SU-DHL-6 (cell line): ENCODE results near the gene ARR3.
"Not testable (repeated sequence)": the region's sequence is repeated elsewhere in the genome, so short reads cannot be mapped to it uniquely, and the experiment has no call there.

Source experiments
- H2AFZ ChIP-seq: fragments of 200-600 bp; sonication (generic); 2 replicates; pipeline ENCODE4 v1.6.1; 2014; ENCODE audit warnings: low read depth, mild to moderate bottlenecking, moderate library complexity, mixed read lengths, antibody characterized with exemption, low read length; ENCODE audit not compliant: severe bottlenecking
- H3F3A ChIP-seq: fragments of 200-600 bp; shearing (Covaris generic); 2 replicates; pipeline ENCODE4 v1.6.0; 2016; ENCODE audit warnings: antibody characterized with exemption, mild to moderate bottlenecking; ENCODE audit not compliant: insufficient read depth
- H3K27ac ChIP-seq: fragments of 200-600 bp; sonication (generic); 2 replicates; pipeline ENCODE4 v1.5.1; 2016; ENCODE audit warnings: low read depth, mild to moderate bottlenecking, low read length, moderate library complexity, mixed read lengths
- H3K27me3 ChIP-seq: fragments of 200-600 bp; sonication (generic), shearing (Covaris generic); 2 replicates; pipeline ENCODE4 v1.6.0; 2014; ENCODE audit warnings: mild to moderate bottlenecking, low read length
- H3K36me3 ChIP-seq: fragments of 200-600 bp; sonication (generic); 2 replicates; pipeline ENCODE4 v1.6.1; 2014; ENCODE audit warnings: mild to moderate bottlenecking, low read length, mixed read lengths
- H3K4me2 ChIP-seq: fragments of 300-600, 200-600 bp; shearing (Covaris generic), sonication (generic); 2 replicates; pipeline ENCODE4 v1.6.0; 2014; ENCODE audit warnings: low read length, low read depth, mild to moderate bottlenecking; ENCODE audit not compliant: poor library complexity, severe bottlenecking
- H3K4me3 ChIP-seq: fragments of 200-600 bp; sonication (generic); 2 replicates; pipeline ENCODE4 v1.5.1; 2014; ENCODE audit warnings: antibody characterized with exemption, low read length, mild to moderate bottlenecking, mixed read lengths; ENCODE audit not compliant: insufficient read depth, poor library complexity, severe bottlenecking
- H3K79me2 ChIP-seq: fragments of 200-600 bp; sonication (generic); 2 replicates; pipeline ENCODE4 v1.6.1; 2014; ENCODE audit warnings: mild to moderate bottlenecking, low read length, moderate library complexity; ENCODE audit not compliant: insufficient read depth
- H3K9ac ChIP-seq: fragments of 200-600 bp; sonication (generic); 2 replicates; pipeline ENCODE4 v1.7.0; 2014; ENCODE audit warnings: mild to moderate bottlenecking, low read length
- H3K9me2 ChIP-seq: fragments of 200-600 bp; sonication (generic); replicated peaks from 2 replicates; pipeline ENCODE4 v1.6.1; 2014; ENCODE audit warnings: low read length; ENCODE audit not compliant: insufficient read depth
- H3K9me3 ChIP-seq: fragments of 200-600 bp; sonication (generic); 2 replicates; pipeline ENCODE4 v1.6.1; 2014; ENCODE audit warnings: low read length, mixed read lengths; ENCODE audit not compliant: insufficient read depth
- H4K20me1 ChIP-seq: fragments of 200-600 bp; sonication (generic); 2 replicates; pipeline ENCODE4 v1.6.1; 2014; ENCODE audit warnings: low read depth, mild to moderate bottlenecking, antibody characterized with exemption, low read length, moderate library complexity, mixed read lengths
- CTCF ChIP-seq: fragments of 200-600 bp; sonication (generic); IDR thresholded peaks from one replicate; pipeline ENCODE4 v1.5.1; 2017; ENCODE audit warnings: antibody characterized with exemption, mild to moderate bottlenecking, low read length, moderate library complexity; ENCODE audit not compliant: insufficient read depth, poor library complexity, severe bottlenecking
- EZH2phosphoT487 ChIP-seq: fragments of 200-600 bp; sonication (generic), shearing (Covaris generic); conservative IDR thresholded peaks from 2 replicates; pipeline ENCODE4 v1.6.1; 2018; ENCODE audit warnings: mild to moderate bottlenecking, antibody characterized with exemption, low read length, moderate library complexity, mixed read lengths

The ARR3 gene

GRCh38 chrX:70241501-70241900 lies 26.6 kb upstream of the ARR3 start:
- H3F3A ChIP-seq, result no peaks in the 10 kb centered on the region
- no peaks in the 10 kb centered on the region for H3K79me2 ChIP-seq
- H3K9me2 ChIP-seq, result no peaks in the 10 kb centered on the region
- no peak overlapping the region for H3K27ac ChIP-seq
- TF ChIP-seq CTCF (no peak), EZH2phosphoT487 (no peak)
- no peak overlapping the region for H3K4me3 ChIP-seq
- no peak overlapping the region for H3K9ac ChIP-seq
- H2AFZ ChIP-seq, result no peak overlapping the region
- no peaks in the 10 kb centered on the region for H3K9me3 ChIP-seq
- H3K27me3 ChIP-seq, result no peaks in the 10 kb centered on the region
- H3K4me2 ChIP-seq, result no peak overlapping the region
- H4K20me1 ChIP-seq, result no peaks in the 10 kb centered on the region
- no peaks in the 10 kb centered on the region for H3K36me3 ChIP-seq

GRCh38 chrX:70243601-70244000 lies 24.5 kb upstream of the ARR3 start:
- H3K27ac ChIP-seq, H3K9ac ChIP-seq, H3K4me3 ChIP-seq, H3K27me3 ChIP-seq, H3K9me2 ChIP-seq, H2AFZ ChIP-seq, H3K9me3 ChIP-seq, H3K36me3 ChIP-seq, H3K79me2 ChIP-seq, H4K20me1 ChIP-seq, H3F3A ChIP-seq, H3K4me2 ChIP-seq: not testable (repeated sequence)

GRCh38 chrX:70244881-70245280 lies 23.3 kb upstream of the ARR3 start:
- Histone ChIP-seq H4K20me1 (no peaks in the 10 kb centered on the region), H3K79me2 (no peaks in the 10 kb centered on the region), H3K36me3 (no peaks in the 10 kb centered on the region), H3K4me3 (no peak overlapping the region), H2AFZ (no peak overlapping the region), H3K4me2 (no peak overlapping the region), H3K9ac (no peak overlapping the region), H3F3A (no peaks in the 10 kb centered on the region), H3K27ac (no peak overlapping the region), H3K9me2 (no peaks in the 10 kb centered on the region), H3K9me3 (no peaks in the 10 kb centered on the region), H3K27me3 (no peaks in the 10 kb centered on the region)
- TF ChIP-seq EZH2phosphoT487, result no peak
- no peak for TF ChIP-seq CTCF

GRCh38 chrX:70247252-70247651 lies 20.9 kb upstream of the ARR3 start:
- no peak overlapping the region for H3K4me2 ChIP-seq
- no peaks in the 10 kb centered on the region for H3F3A ChIP-seq
- H3K9ac ChIP-seq, result no peak overlapping the region
- no peak overlapping the region for H3K27ac ChIP-seq
- TF ChIP-seq EZH2phosphoT487 (no peak), CTCF (no peak)
- no peak overlapping the region for H3K4me3 ChIP-seq
- H3K36me3 ChIP-seq, result no peaks in the 10 kb centered on the region
- H2AFZ ChIP-seq, result no peak overlapping the region
- H3K9me3 ChIP-seq, result no peaks in the 10 kb centered on the region
- no peaks in the 10 kb centered on the region for H4K20me1 ChIP-seq
- H3K9me2 ChIP-seq, result no peaks in the 10 kb centered on the region
- H3K27me3 ChIP-seq, result no peaks in the 10 kb centered on the region
- H3K79me2 ChIP-seq, result no peaks in the 10 kb centered on the region
